ENCODE results near the gene PCDHA8.
"Not testable (repeated sequence)": the region's sequence is repeated elsewhere in the genome, so short reads cannot be mapped to it uniquely, and the experiment has no call there.

The PCDHA8 gene

DNA sequence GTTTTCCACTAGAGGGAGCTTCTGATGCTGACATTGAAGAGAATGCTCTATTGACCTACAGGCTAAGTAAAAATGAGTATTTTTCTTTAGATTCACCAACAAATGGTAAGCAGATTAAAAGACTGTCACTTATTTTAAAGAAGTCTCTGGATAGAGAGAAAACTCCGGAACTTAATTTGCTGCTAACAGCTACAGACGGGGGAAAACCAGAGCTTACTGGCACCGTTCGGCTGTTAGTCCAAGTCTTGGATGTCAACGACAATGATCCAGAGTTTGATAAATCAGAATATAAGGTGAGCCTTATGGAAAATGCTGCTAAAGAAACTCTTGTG, 28.5 kb downstream of the PCDHA8 start:
- no peak for DNase-seq (ENCODE audit: low read depth in 2 of 2)

DNA sequence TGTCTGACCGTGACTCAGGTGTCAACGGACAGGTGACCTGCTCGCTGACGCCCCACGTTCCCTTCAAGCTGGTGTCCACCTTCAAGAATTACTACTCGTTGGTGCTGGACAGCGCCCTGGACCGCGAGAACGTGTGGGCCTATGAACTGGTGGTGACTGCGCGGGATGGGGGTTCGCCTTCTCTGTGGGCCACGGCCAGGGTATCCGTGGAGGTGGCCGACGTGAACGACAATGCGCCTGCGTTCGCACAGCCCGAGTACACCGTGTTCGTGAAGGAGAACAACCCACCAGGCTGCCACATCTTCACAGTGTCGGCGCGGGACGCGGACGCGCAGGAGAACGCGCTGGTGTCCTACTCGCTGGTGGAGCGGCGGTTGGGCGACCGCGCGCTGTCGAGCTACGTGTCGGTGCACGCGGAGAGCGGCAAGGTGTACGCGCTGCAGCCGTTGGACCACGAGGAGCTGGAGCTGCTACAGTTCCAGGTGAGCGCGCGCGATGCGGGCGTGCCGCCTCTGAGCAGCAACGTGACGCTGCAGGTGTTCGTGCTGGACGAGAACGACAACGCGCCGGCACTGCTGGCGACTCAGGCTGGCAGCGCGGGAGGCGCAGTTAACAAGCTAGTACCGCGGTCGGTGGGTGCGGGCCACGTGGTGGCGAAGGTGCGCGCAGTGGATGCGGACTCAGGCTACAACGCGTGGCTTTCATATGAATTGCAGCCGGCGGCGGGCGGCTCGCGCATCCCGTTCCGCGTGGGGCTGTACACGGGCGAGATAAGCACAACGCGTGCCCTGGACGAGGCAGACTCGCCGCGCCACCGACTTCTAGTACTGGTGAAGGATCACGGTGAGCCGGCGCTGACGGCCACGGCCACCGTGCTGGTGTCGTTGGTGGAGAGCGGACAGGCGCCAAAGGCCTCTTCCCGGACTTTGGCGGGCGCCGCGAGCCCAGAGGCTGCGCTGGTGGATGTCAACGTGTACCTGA, 29.5 kb downstream of the PCDHA8 start:
- no peak for DNase-seq (ENCODE audit: low read depth in 2 of 2)

DNA sequence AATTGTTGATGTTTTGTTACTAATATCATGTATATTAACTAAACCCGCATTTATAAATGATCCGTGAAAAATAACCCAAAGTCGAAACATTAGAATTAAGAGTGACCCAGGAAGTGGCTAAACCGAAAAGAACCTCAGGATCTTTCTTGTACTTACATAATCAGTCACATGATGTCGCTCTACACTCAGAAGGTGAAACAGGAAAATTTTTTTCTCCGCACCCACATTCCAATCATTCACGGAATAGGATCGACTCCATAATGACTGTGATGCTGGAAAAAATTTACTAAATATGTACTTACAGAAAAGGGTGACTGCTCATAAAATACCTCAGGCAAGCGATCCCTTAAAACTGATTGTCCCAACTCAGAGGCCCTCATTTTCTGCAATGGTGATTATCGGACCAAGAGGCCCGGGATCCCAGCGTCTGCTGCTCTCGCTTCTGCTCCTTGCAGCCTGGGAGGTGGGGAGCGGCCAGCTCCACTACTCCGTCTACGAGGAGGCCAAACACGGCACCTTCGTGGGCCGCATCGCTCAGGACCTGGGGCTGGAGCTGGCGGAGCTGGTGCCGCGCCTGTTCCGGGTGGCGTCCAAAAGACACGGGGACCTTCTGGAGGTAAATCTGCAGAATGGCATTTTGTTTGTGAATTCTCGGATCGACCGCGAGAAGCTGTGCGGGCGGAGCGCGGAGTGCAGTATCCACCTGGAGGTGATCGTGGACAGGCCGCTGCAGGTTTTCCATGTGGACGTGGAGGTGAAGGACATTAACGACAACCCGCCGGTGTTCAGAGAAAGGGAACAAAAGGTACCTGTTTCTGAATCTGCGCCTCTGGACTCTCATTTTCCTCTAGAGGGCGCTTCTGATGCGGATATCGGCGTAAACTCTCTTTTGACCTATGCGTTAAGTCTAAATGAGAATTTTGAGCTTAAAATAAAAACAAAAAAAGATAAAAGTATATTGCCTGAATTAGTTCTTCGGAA, 34.4 kb downstream of the PCDHA8 start, which contains the start of gene PCDHA12:
PCDHA12 (plus strand) TSS at position 224 of the 981 bp plus-strand sequence; CDS start at position 389, 165 bp downstream.
- no peak for DNase-seq (ENCODE audit: low read depth in 2 of 2)

DNA sequence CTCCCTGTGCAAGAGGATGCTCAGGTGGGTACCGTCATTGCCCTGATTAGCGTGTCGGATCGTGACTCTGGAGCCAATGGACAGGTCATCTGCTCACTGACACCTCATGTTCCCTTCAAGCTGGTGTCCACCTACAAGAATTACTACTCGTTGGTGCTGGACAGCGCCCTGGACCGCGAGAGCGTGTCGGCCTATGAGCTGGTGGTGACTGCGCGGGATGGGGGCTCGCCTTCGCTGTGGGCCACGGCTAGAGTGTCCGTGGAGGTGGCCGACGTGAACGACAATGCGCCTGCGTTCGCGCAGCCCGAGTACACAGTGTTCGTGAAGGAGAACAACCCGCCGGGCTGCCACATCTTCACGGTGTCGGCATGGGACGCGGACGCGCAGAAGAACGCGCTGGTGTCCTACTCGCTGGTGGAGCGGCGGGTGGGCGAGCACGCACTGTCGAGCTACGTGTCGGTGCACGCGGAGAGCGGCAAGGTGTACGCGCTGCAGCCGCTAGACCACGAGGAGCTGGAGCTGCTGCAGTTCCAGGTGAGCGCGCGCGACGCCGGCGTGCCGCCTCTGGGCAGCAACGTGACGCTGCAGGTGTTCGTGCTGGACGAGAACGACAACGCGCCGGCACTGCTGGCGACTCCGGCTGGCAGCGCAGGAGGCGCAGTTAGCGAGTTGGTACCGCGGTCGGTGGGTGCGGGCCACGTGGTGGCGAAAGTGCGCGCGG, 35.7 kb downstream of the PCDHA8 start:
- not testable (repeated sequence) for DNase-seq (ENCODE audit: low read depth in 2 of 2)

GRCh38 chr5:140877262-140877581, 36.2 kb downstream of the PCDHA8 start:
- DNase-seq (ENCODE audit: low read depth in 2 of 2): no peak

DNA sequence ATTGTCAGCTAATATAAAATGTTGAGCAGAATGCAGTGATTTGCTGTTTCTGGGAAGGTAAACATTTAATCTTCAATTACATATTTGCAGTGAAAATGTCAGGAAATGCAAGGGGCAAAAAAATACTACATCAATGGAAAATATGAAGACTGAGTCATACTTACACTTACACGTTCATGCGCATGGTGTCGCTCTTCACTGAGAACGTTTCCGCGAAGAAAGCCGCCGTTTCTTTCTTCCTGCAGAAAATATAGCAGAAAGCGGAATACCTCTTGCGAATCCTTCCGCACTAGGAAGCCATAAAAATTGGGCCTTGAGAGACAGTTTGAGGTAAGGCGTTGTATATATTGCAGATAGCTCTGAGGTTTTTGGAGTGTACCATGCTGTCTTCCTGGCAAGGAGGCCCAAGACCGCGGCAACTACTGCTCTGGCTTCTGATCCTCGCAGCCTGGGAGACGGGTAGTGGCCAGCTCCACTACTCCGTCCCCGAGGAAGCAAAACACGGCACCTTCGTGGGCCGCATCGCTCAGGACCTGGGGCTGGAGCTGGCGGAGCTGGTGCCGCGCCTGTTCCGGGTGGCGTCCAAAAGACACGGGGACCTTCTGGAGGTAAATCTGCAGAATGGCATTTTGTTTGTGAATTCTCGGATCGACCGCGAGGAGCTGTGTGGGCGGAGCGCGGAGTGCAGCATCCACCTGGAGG, 41.1 kb downstream of the PCDHA8 start, which contains the start of gene PCDHA13:
PCDHA13 (plus strand) TSS at position 236 of the 702 bp plus-strand sequence; CDS start at position 381, 145 bp downstream.
- no peak for DNase-seq (ENCODE audit: low read depth in 2 of 2)

DNA sequence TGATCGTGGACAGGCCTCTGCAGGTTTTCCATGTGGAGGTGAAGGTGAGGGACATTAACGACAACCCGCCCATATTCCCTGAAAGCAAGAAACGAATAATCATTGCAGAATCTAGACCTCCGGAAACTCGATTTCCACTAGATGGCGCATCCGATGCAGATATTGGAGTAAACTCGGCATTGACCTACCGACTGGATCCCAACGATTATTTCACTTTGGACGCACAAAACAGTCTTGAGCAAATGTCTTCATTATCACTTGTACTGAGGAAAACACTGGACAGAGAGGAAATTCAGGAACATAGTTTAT, 41.6 kb downstream of the PCDHA8 start:
- DNase-seq (ENCODE audit: low read depth in 2 of 2): no peak

GRCh38 chr5:140883373-140883772, 42.4 kb downstream of the PCDHA8 start:
- no peak for DNase-seq (ENCODE audit: low read depth in 2 of 2)

DNA sequence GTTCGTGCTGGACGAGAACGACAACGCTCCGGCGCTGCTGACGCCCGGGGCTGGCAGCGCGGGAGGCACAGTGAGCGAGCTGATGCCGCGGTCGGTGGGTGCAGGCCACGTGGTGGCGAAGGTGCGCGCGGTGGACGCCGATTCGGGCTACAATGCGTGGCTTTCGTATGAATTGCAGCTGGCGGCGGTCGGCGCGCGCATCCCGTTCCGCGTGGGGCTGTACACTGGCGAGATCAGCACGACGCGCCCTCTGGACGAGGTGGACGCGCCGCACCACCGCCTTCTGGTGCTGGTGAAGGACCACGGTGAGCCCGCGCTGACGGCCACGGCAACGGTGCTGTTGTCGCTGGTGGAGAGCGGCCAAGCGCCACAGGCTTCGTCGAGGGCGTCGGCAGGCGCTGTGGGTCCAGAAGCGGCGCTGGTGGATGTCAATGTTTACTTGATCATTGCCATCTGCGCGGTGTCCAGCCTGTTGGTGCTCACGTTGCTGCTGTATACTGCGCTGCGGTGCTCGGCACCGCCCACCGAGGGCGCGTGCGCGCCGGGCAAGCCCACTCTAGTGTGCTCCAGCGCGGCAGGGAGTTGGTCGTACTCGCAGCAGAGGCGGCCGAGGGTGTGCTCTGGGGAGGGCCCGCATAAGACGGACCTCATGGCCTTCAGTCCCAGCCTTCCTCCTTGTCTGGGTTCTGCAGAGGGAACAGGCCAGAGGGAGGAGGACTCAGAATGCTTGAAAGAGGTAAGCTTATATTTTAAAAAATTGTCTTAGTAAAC, 43.1 kb downstream of the PCDHA8 start:
- DNase-seq (ENCODE audit: low read depth in 2 of 2): no peak

Data from stimulated activated CD8-positive, alpha-beta memory T cell treated with anti-CD3 and anti-CD28 coated beads, Interleukin-2, amount 100 ng/mL, for 48 hours (primary cell).